ENCODE results near the gene RAD51B.

RAD51B gene

GRCh38 chr14:68377006-68377405, 557.4 kb downstream of the RAD51B start:
- 83% methylated on average over 1 of the region's 1 CpG for WGBS
- no peaks in the 10 kb centered on the region for H3K36me3 ChIP-seq (ENCODE audit: insufficient read depth, low read length)
- peaks cover 18% of the 10 kb centered on the region for H3K4me1 ChIP-seq (ENCODE audit: insufficient read depth, low read length)
- H3K9ac ChIP-seq (ENCODE audit: low read depth, low read length), result no peak overlapping the region
- no peak overlapping the region for H3K4me3 ChIP-seq (ENCODE audit: low read length)
- H3K27me3 ChIP-seq (ENCODE audit: insufficient read depth, low read length), result no peaks in the 10 kb centered on the region
- H3K27ac ChIP-seq (ENCODE audit: low read depth, low read length), result no peak overlapping the region
- H3K9me3 ChIP-seq (ENCODE audit: insufficient read depth, low read depth, low read length), result no peaks in the 10 kb centered on the region

GRCh38 chr14:68377459-68377858, 557.9 kb downstream of the RAD51B start:
- no peak overlapping the region for H3K27ac ChIP-seq (ENCODE audit: low read depth, low read length)

GRCh38 chr14:68379510-68380328, 560.1 kb downstream of the RAD51B start:
- Histone ChIP-seq H3K4me1 (ENCODE audit: insufficient read depth, low read length) (peaks cover 9% of the 10 kb centered on the region; the same call in 1 of the 2 replicates), H3K36me3 (ENCODE audit: insufficient read depth, low read length) (no peaks in the 10 kb centered on the region), H3K27ac (ENCODE audit: low read depth, low read length) (no peak overlapping the region), H3K4me3 (ENCODE audit: low read length) (no peak overlapping the region), H3K9ac (ENCODE audit: low read depth, low read length) (no peak overlapping the region), H3K27me3 (ENCODE audit: insufficient read depth, low read length) (no peaks in the 10 kb centered on the region), H3K9me3 (ENCODE audit: insufficient read depth, low read depth, low read length) (no peaks in the 10 kb centered on the region)
- 94% methylated on average over 5 of the region's 8 CpGs for WGBS

More at GRCh38 chr14:68377459-68377858, 557.9 kb downstream of the RAD51B start:
- Histone ChIP-seq H3K9ac (ENCODE audit: low read depth, low read length) (no peak overlapping the region), H3K27me3 (ENCODE audit: insufficient read depth, low read length) (no peaks in the 10 kb centered on the region), H3K4me1 (ENCODE audit: insufficient read depth, low read length) (peaks cover 13% of the 10 kb centered on the region), H3K36me3 (ENCODE audit: insufficient read depth, low read length) (no peaks in the 10 kb centered on the region), H3K4me3 (ENCODE audit: low read length) (no peak overlapping the region), H3K9me3 (ENCODE audit: insufficient read depth, low read depth, low read length) (no peaks in the 10 kb centered on the region)
- 74% methylated on average over 8 of the region's 8 CpGs for WGBS

- WGBS, result 100% methylated on average over 1 of the region's 1 CpG
- H3K27me3 ChIP-seq (ENCODE audit: insufficient read depth, low read length), result no peaks in the 10 kb centered on the region
- H3K4me1 ChIP-seq (ENCODE audit: insufficient read depth, low read length), result peaks cover 9% of the 10 kb centered on the region; the same call in 1 of the 2 replicates
- H3K9me3 ChIP-seq (ENCODE audit: insufficient read depth, low read depth, low read length), result no peaks in the 10 kb centered on the region
- H3K4me3 ChIP-seq (ENCODE audit: low read length), result no peak overlapping the region
- no peak overlapping the region for H3K9ac ChIP-seq (ENCODE audit: low read depth, low read length)
- no peak overlapping the region for H3K27ac ChIP-seq (ENCODE audit: low read depth, low read length)
- no peaks in the 10 kb centered on the region for H3K36me3 ChIP-seq (ENCODE audit: insufficient read depth, low read length)
Measured at GRCh38 chr14:68380329-68380741, 560.8 kb downstream of the RAD51B start.

- 90% methylated on average over 5 of the region's 6 CpGs for WGBS
- Histone ChIP-seq H3K36me3 (ENCODE audit: insufficient read depth, low read length) (no peaks in the 10 kb centered on the region), H3K9ac (ENCODE audit: low read depth, low read length) (no peak overlapping the region), H3K27me3 (ENCODE audit: insufficient read depth, low read length) (no peaks in the 10 kb centered on the region), H3K4me1 (ENCODE audit: insufficient read depth, low read length) (peaks cover 9% of the 10 kb centered on the region), H3K4me3 (ENCODE audit: low read length) (no peak overlapping the region), H3K27ac (ENCODE audit: low read depth, low read length) (no peak overlapping the region), H3K9me3 (ENCODE audit: insufficient read depth, low read depth, low read length) (no peaks in the 10 kb centered on the region)
Measured at GRCh38 chr14:68384335-68384734, 564.8 kb downstream of the RAD51B start.

- H3K27ac ChIP-seq (ENCODE audit: low read depth, low read length), result no peak overlapping the region
- H3K4me3 ChIP-seq (ENCODE audit: low read length), result no peak overlapping the region
- H3K27me3 ChIP-seq (ENCODE audit: insufficient read depth, low read length), result no peaks in the 10 kb centered on the region
- H3K4me1 ChIP-seq (ENCODE audit: insufficient read depth, low read length), result peaks cover 9% of the 10 kb centered on the region
- H3K36me3 ChIP-seq (ENCODE audit: insufficient read depth, low read length), result no peaks in the 10 kb centered on the region
- H3K9ac ChIP-seq (ENCODE audit: low read depth, low read length), result no peak overlapping the region
- WGBS, result 90% methylated on average over 9 of the region's 9 CpGs
- no peaks in the 10 kb centered on the region for H3K9me3 ChIP-seq (ENCODE audit: insufficient read depth, low read depth, low read length)
Measured at GRCh38 chr14:68384881-68385280, 565.3 kb downstream of the RAD51B start.

- no peak overlapping the region for H3K27ac ChIP-seq (ENCODE audit: low read depth, low read length)
- no peaks in the 10 kb centered on the region for H3K36me3 ChIP-seq (ENCODE audit: insufficient read depth, low read length)
- 15% methylated on average over 1 of the region's 1 CpG for WGBS
- H3K9me3 ChIP-seq (ENCODE audit: insufficient read depth, low read depth, low read length), result no peaks in the 10 kb centered on the region
- H3K4me1 ChIP-seq (ENCODE audit: insufficient read depth, low read length), result peaks cover 9% of the 10 kb centered on the region
- H3K27me3 ChIP-seq (ENCODE audit: insufficient read depth, low read length), result no peaks in the 10 kb centered on the region
- no peak overlapping the region for H3K9ac ChIP-seq (ENCODE audit: low read depth, low read length)
- no peak overlapping the region for H3K4me3 ChIP-seq (ENCODE audit: low read length)
Measured at GRCh38 chr14:68386446-68386845, 566.9 kb downstream of the RAD51B start.

GRCh38 chr14:68386950-68387779, 567.6 kb downstream of the RAD51B start:
- H3K4me1 ChIP-seq (ENCODE audit: insufficient read depth, low read length), result peaks cover 9% of the 10 kb centered on the region
- no peaks in the 10 kb centered on the region for H3K9me3 ChIP-seq (ENCODE audit: insufficient read depth, low read depth, low read length)
- H3K9ac ChIP-seq (ENCODE audit: low read depth, low read length), result no peak overlapping the region
- WGBS, result 82% methylated on average over 5 of the region's 6 CpGs
- H3K27me3 ChIP-seq (ENCODE audit: insufficient read depth, low read length), result no peaks in the 10 kb centered on the region
- no peaks in the 10 kb centered on the region for H3K36me3 ChIP-seq (ENCODE audit: insufficient read depth, low read length)
- no peak overlapping the region for H3K4me3 ChIP-seq (ENCODE audit: low read length)
- H3K27ac ChIP-seq (ENCODE audit: low read depth, low read length), result no peak overlapping the region

GRCh38 chr14:68389943-68390342, 570.4 kb downstream of the RAD51B start:
- 100% methylated on average over 2 of the region's 3 CpGs for WGBS
- no peaks in the 10 kb centered on the region for H3K9me3 ChIP-seq (ENCODE audit: insufficient read depth, low read depth, low read length)
- no peak overlapping the region for H3K4me3 ChIP-seq (ENCODE audit: low read length)
- no peaks in the 10 kb centered on the region for H3K27me3 ChIP-seq (ENCODE audit: insufficient read depth, low read length)
- H3K27ac ChIP-seq (ENCODE audit: low read depth, low read length), result no peak overlapping the region
- H3K9ac ChIP-seq (ENCODE audit: low read depth, low read length), result no peak overlapping the region
- H3K36me3 ChIP-seq (ENCODE audit: insufficient read depth, low read length), result no peaks in the 10 kb centered on the region
- peaks cover 29% of the 10 kb centered on the region for H3K4me1 ChIP-seq (ENCODE audit: insufficient read depth, low read length)

- Histone ChIP-seq H3K27me3 (ENCODE audit: insufficient read depth, low read length) (no peaks in the 10 kb centered on the region), H3K9me3 (ENCODE audit: insufficient read depth, low read depth, low read length) (no peaks in the 10 kb centered on the region), H3K27ac (ENCODE audit: low read depth, low read length) (no peak overlapping the region), H3K4me1 (ENCODE audit: insufficient read depth, low read length) (peaks cover 37% of the 10 kb centered on the region), H3K36me3 (ENCODE audit: insufficient read depth, low read length) (no peaks in the 10 kb centered on the region), H3K9ac (ENCODE audit: low read depth, low read length) (no peak overlapping the region), H3K4me3 (ENCODE audit: low read length) (no peak overlapping the region)
- WGBS, result 89% methylated on average over 2 of the region's 2 CpGs
Measured at GRCh38 chr14:68390741-68391140, 571.2 kb downstream of the RAD51B start.

GRCh38 chr14:68391311-68392014, 571.9 kb downstream of the RAD51B start:
- Histone ChIP-seq H3K27me3 (ENCODE audit: insufficient read depth, low read length) (no peaks in the 10 kb centered on the region), H3K9ac (ENCODE audit: low read depth, low read length) (no peak overlapping the region), H3K27ac (ENCODE audit: low read depth, low read length) (no peak overlapping the region), H3K36me3 (ENCODE audit: insufficient read depth, low read length) (no peaks in the 10 kb centered on the region), H3K9me3 (ENCODE audit: insufficient read depth, low read depth, low read length) (no peaks in the 10 kb centered on the region), H3K4me3 (ENCODE audit: low read length) (no peak overlapping the region), H3K4me1 (ENCODE audit: insufficient read depth, low read length) (peaks cover 37% of the 10 kb centered on the region)
- WGBS, result 93% methylated on average over 4 of the region's 4 CpGs

Data from HUES64 (cell line).